Progenitor cell of endocrine pancreas (in vitro differentiated cells): ENCODE results near the gene UBE4B. TPM values are rescaled to one million over a fixed set of nuclear protein-coding genes. Genes with fewer than 3 reads are reported as not detected.
A peak's percentile ranks its signal among the peaks of the same experiment; 100 is the strongest.

ENCODE experiments used
- DNase-seq: peaks from one replicate; pipeline ENCODE4 v3.0.0; 2021; ENCODE audit warnings: low spot score; ENCODE audit not compliant: unreplicated experiment
- H3K27ac Mint-ChIP-seq: 2 replicates; pipeline ENCODE4 v1.8.0; 2021; ENCODE audit warnings: mild to moderate bottlenecking, moderate library complexity, mixed read lengths
- H3K27me3 Mint-ChIP-seq: 2 replicates; pipeline ENCODE4 v1.8.0; 2021; ENCODE audit warnings: mixed read lengths
- H3K36me3 Mint-ChIP-seq: 2 replicates; pipeline ENCODE4 v1.8.0; 2022; ENCODE audit warnings: mixed read lengths; ENCODE audit not compliant: insufficient read depth
- H3K4me1 Mint-ChIP-seq: 2 replicates; pipeline ENCODE4 v1.8.0; 2021; ENCODE audit warnings: low read depth, mixed read lengths
- H3K4me3 Mint-ChIP-seq: 2 replicates; pipeline ENCODE4 v1.8.0; 2021; ENCODE audit warnings: low read depth, mild to moderate bottlenecking, moderate library complexity, mixed read lengths
- H3K9me3 Mint-ChIP-seq: 2 replicates; pipeline ENCODE4 v1.8.0; 2021; ENCODE audit warnings: low read depth, mixed read lengths
- total RNA-seq: library from RNA; stranded (reverse); gene quantifications from 2 replicates; pipeline ENCODE4 v1.2.1, GENCODE V29; 2021
- TF ChIP-seq, protein P1 (sequence below): fragments of 200-600 bp; sonication (generic); IDR thresholded peaks from one replicate; pipeline ENCODE4 v1.5.0; 2021; ENCODE audit warnings: antibody characterized with exemption, mild to moderate bottlenecking; ENCODE audit not compliant: unreplicated experiment

Gene UBE4B
- total RNA-seq, 1 donor from 2014 or later: 78.1 TPM

DNA sequence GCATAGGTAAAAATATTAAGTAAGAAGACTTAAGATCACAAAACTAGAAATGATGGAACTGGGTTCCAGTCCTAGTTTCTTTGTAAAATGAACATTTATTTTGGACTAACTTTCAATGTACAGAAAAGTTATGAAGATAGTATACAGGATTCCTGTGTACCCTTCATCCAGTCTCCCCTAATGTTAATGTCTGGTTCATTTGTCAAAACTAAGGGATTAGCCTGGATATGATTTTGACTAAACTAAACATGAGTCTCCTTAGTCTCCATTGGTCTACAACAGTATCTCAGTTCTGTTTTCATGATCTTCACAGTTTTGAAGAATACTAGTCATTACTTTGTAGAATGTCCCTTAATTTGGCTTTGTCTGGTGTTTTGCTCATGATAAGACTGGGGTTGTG, 54.5 kb downstream of the UBE4B start:
- DNase-seq: no peak
- no peak overlapping the region for H3K4me3 Mint-ChIP-seq
- H3K9me3 Mint-ChIP-seq: no peaks in the 10 kb centered on the region
- peaks cover 8% of the 10 kb centered on the region for H3K4me1 Mint-ChIP-seq
- H3K36me3 Mint-ChIP-seq: peaks cover 11% of the 10 kb centered on the region
- peak overlapping the region; percentile 37 for H3K27ac Mint-ChIP-seq
- TF ChIP-seq, protein P1, sequence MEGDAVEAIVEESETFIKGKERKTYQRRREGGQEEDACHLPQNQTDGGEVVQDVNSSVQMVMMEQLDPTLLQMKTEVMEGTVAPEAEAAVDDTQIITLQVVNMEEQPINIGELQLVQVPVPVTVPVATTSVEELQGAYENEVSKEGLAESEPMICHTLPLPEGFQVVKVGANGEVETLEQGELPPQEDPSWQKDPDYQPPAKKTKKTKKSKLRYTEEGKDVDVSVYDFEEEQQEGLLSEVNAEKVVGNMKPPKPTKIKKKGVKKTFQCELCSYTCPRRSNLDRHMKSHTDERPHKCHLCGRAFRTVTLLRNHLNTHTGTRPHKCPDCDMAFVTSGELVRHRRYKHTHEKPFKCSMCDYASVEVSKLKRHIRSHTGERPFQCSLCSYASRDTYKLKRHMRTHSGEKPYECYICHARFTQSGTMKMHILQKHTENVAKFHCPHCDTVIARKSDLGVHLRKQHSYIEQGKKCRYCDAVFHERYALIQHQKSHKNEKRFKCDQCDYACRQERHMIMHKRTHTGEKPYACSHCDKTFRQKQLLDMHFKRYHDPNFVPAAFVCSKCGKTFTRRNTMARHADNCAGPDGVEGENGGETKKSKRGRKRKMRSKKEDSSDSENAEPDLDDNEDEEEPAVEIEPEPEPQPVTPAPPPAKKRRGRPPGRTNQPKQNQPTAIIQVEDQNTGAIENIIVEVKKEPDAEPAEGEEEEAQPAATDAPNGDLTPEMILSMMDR: no peak
- H3K27me3 Mint-ChIP-seq: no peaks in the 10 kb centered on the region

DNA sequence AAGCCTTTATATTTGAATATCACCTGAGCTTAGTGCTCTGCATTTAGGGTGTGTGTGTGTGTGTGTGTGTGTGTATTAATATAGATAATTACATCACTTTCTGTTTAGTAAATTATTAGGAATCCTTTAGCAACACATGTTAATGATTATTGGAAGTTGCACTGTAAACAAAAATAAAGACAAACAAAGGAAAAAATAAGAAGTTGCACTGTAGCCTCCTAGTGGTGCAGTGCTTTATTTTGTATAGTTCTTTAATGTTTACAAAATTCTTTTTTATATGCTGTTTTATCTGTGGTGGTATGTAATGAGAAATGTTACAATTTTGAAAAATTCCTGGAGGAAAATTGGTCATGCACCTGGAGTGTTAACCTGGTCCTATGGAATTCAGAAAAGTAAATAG, 69.2 kb downstream of the UBE4B start:
- TF ChIP-seq, protein P1: peak; percentile 8
- H3K9me3 Mint-ChIP-seq: no peaks in the 10 kb centered on the region
- DNase-seq: no peak
- H3K4me1 Mint-ChIP-seq: no peaks in the 10 kb centered on the region
- no peaks in the 10 kb centered on the region for H3K27me3 Mint-ChIP-seq
- H3K4me3 Mint-ChIP-seq: no peak overlapping the region
- H3K27ac Mint-ChIP-seq: no peak overlapping the region
- H3K36me3 Mint-ChIP-seq: peaks cover 25% of the 10 kb centered on the region

DNA sequence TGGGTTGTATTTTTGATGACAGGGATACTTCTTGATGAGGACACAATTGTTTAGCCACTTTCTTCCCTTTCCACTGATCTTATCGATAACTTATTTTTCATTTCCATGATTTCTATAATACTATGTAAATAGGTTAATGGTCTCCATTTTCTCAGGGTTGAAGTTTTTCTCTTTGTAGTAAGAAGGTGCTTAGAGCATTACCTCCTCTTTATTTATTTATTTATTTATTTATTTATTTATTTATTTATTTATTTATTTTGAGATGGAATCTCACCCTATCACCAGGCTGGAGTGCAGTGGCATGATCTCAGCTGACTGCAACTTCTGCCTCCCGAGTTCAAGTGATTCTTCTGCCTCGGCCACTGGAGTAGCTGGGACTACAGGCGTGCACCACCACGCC, 70.4 kb downstream of the UBE4B start:
- H3K36me3 Mint-ChIP-seq: peaks cover 26% of the 10 kb centered on the region
- no peak overlapping the region for H3K27ac Mint-ChIP-seq
- TF ChIP-seq, protein P1: no peak
- no peak for DNase-seq
- H3K4me1 Mint-ChIP-seq: peaks cover 4% of the 10 kb centered on the region
- no peak overlapping the region for H3K4me3 Mint-ChIP-seq
- H3K9me3 Mint-ChIP-seq: no peaks in the 10 kb centered on the region
- H3K27me3 Mint-ChIP-seq: no peaks in the 10 kb centered on the region

DNA sequence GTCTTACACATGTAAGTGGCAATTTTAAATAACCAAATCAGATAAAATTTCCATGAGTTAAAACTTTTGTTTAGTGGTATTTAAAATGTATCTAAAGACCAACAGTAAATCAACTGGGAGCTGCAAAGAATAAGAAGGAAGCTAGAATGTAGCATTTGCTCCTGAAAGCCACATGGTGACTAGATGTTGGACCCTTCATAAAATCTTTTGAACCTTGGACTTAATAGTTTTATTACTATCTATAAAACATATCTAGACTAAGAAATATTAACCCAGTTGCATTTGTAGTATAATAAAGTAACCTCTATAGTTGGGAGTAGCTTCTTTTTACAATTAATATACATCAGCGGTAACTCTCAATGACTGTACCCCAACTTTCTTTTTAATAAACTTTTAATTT, 72.1 kb downstream of the UBE4B start:
- no peak for DNase-seq
- no peaks in the 10 kb centered on the region for H3K27me3 Mint-ChIP-seq
- H3K4me3 Mint-ChIP-seq: no peak overlapping the region
- peaks cover 7% of the 10 kb centered on the region for H3K4me1 Mint-ChIP-seq
- no peak overlapping the region for H3K27ac Mint-ChIP-seq
- TF ChIP-seq, protein P1: no peak
- peaks cover 29% of the 10 kb centered on the region for H3K36me3 Mint-ChIP-seq
- H3K9me3 Mint-ChIP-seq: no peaks in the 10 kb centered on the region

DNA sequence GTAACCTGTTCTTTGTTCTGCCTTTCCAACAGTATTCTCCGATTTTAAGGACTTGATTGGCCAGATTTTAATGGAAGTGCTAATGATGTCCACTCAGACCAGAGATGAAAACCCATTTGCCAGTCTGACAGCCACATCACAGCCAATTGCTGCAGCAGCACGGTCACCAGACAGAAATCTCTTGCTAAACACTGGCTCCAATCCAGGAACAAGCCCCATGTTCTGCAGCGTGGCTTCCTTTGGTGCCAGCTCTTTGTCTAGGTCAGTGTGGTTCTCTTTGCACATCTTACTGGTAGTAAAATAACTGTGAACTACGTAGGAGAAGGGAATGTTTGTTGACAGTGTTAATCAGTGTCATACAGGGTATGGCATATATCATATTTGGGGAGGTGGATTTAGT, 72.7 kb downstream of the UBE4B start:
- TF ChIP-seq, protein P1: no peak
- H3K27me3 Mint-ChIP-seq: no peaks in the 10 kb centered on the region
- H3K4me1 Mint-ChIP-seq: peaks cover 7% of the 10 kb centered on the region
- peaks cover 29% of the 10 kb centered on the region for H3K36me3 Mint-ChIP-seq
- no peaks in the 10 kb centered on the region for H3K9me3 Mint-ChIP-seq
- DNase-seq: no peak
- H3K4me3 Mint-ChIP-seq: no peak overlapping the region
- H3K27ac Mint-ChIP-seq: no peak overlapping the region
